NOMO-1 (cell line): ENCODE measurements around the gene GBP1.
"Not testable (repeated sequence)": the region's sequence is repeated elsewhere in the genome, so short reads cannot be mapped to it uniquely, and the experiment has no call there.

ENCODE experiments used
- DNase-seq, 2 experiments: peaks; one replicate each; lab custom pipeline; 2025; ENCODE audit not compliant: unreplicated experiment in 2 of 2; lab: John Stamatoyannopoulos, UW

GBP1 gene, protein sequence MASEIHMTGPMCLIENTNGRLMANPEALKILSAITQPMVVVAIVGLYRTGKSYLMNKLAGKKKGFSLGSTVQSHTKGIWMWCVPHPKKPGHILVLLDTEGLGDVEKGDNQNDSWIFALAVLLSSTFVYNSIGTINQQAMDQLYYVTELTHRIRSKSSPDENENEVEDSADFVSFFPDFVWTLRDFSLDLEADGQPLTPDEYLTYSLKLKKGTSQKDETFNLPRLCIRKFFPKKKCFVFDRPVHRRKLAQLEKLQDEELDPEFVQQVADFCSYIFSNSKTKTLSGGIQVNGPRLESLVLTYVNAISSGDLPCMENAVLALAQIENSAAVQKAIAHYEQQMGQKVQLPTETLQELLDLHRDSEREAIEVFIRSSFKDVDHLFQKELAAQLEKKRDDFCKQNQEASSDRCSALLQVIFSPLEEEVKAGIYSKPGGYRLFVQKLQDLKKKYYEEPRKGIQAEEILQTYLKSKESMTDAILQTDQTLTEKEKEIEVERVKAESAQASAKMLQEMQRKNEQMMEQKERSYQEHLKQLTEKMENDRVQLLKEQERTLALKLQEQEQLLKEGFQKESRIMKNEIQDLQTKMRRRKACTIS

GRCh38 chr1:89065079-89065868 lies at the start of gene GBP1:
TSS of gene GBP1 (minus strand) at chr1:89065208. CDS start at chr1:89063234, 1,974 bp downstream.
- peak in 1 of 2 experiments; percentile 56 for DNase-seq

- DNase-seq, result no peak
These were observed 49.7 kb upstream of the GBP1 start for GRCh38 chr1:89114662-89115061.

DNA sequence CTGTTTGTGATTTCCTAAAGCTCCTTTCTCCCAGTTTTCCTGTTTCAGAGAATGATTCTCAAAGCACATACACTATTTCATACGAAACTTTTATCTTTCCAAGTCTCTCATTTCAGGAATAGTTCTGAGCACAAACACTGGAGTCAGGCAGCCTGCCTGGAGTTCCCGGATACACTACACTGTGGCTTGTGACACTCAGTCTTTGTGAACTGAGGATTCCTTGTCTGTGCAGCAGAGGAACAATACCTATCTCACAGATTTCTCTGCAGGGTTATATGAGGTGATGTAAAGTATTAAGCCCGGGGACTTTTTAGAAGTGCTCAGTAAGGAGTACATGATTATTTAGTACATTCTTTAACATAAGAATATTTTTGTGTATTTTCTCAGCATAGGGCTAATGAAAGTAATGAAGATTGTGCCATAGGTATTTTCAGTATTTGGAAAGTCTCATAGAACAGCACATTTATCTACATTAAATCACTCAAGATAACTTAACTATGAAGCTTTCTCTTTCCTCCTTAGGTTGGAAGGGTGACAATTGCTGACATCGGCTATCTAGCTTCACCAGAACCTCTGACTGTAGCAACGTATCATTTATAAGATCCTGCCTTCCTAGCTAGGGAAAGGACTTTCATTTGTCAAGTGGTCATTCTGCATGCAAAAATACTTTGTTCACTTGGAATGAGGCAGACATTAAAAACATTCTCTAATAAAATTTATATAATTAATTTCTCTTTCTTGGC lies 48.0 kb upstream of the GBP1 start:
- no peak for DNase-seq

DNA sequence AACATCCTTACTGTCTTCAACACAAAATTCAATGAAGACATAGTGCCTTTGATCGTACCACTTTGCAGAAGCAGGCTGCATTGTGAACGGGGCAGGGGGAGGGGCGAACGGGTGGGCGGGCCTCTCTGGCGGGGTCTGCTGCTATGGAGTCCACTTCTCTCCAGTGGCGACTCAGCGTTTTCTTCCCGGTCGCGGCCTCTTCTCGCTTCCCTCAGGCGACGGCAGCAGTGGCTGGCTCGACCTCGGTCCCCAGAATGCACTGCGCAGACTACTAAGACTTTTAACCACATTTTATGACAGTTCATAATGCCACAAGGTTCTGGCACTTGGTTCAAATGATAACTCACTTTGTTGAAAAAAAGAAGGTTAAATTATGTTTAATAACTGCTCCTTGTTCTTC lies 39.7 kb upstream of the GBP1 start:
- DNase-seq, result no peak

DNA sequence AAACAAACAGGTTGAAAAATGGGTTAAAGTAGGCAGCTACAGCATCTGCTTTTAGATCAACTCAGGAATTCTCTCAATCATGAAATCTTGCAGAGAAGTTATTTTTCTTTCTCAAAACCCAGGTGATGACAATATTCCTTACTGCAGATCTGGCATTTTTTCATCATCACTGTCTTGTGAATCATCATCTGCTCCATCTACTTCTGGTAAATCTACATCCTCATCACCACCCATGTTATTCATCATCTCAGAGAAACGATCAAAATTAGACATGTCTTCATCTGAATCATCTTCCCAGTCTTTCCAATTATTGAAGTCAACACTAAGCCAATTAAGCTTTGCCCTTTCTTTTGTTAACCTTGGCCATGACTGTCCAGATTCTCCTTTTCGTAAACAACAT lies 39.1 kb upstream of the GBP1 start:
- no peak for DNase-seq

DNA sequence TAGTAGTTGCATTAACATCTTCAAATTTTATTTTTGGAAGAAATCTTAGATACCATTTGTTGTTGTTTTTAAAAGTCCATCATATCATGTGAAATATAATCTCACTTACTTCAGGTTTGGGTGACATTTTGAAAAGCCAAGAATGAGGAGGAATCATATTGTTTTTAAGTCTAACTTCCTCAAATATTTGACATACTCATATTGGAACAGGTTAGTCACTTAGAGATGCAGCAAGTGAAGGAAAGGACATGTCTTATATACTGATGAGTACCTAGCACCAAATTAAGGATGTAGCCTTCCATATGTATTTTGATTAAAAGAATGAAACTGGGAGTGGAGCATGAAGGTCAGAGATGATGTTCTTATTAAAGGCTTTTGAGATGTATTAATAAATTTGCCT lies 37.0 kb upstream of the GBP1 start:
- DNase-seq, result peak in 1 of 2 experiments; percentile 3

DNA sequence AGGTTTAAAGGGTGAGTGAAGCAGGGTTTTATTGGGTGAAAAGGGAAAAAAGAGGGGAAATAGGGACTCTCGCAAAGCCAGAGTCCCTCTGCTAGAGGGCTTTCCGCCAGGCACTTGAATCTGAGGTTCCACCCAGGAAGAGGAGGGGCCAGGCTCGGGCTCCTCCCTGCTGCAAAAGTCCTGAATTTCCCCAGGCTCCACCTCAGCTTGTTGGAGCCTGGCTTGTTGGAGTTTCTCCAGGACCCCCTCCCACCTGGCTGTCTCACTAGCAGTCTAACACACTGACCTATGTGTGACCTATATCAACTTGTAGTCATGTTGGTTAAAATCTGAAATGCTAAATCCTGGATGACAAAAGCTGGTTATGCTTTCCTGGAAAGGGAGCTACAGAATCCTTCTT lies 35.4 kb upstream of the GBP1 start:
- DNase-seq, result no peak

DNA sequence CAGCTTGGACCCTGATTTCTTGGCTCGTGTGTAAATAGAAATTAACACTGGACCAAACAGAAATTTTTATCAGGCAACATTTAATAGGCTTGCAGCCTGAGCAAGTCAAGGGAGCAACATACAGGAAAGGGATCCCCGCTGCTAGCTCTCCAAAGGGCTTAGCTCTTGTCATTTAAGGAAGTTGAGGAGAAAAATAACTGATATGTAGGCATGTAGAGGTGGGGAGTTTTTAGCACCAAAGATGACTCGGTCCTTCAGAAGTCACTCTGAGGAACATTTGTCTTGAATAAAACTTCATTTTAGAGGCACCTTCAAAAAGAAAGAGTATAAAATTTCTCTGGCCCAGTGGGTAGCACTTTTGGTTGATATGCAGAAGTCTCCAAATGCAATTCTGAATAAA lies 33.8 kb upstream of the GBP1 start:
- DNase-seq, result no peak

- DNase-seq, result no peak
These were observed 30.7 kb upstream of the GBP1 start for GRCh38 chr1:89095737-89096136.

- DNase-seq, result no peak
These were observed 25.0 kb upstream of the GBP1 start for GRCh38 chr1:89089962-89090361.

DNA sequence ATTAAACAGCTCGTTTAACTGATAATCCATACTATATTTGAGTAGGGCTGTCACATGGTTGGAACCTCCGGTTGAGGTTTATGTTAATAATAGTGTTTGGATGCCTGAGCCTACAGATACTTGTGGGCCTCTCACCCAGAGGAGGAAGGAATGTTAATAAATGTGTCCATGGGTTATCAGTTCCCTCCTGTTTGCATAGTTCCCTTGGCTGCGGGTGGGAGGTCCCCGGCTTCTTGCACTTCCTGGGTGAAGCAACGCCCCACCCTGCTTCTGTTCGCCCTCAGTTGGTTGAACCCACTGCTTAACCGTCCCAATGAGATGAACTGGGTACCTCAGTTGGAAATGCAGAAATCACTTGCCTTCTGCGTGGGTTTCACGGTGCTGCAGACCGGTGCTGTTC lies 23.6 kb upstream of the GBP1 start:
- no peak for DNase-seq

- no peak for DNase-seq
These were observed 22.2 kb upstream of the GBP1 start for GRCh38 chr1:89087241-89087640.

DNA sequence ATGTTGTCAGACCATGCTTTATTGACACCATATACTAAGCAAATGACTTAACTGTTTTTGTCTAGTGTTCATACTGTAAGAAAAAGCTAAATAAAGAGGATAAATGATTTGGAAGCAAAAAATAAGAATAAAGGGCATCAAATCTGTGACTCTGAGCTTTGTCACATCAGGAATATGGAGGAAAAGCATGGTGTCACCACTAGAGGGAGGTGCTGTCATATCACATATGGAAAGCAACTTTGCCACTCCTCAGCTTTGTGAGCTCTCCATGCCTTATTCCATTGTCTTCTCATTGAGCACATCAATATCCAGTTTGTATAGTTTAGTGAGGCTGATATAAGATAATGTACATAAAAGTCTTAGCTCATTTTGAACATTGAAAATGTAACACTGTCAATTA lies 20.8 kb upstream of the GBP1 start:
- DNase-seq, result peak in 1 of 2 experiments; percentile 80

DNA sequence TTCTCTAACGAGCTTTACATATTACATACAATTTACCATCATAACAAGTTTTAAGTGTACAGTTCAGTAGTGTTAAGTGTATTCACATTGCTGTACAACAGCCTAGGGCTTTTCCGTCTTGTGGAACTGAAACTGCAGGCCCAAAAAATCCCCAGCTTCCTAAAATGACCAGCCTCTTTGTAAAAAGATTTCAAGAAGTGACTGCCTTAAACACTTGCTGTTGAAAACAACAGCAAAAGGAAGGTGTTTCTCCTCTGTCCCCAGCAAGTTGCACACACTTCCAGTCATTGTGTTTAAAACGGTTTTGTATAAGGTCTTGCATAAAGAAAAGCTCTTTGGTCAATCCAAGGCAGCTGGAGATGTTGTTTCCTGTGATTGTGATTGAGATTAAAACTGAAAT lies 16.0 kb upstream of the GBP1 start:
- peak; percentile 52 to 73 for DNase-seq

GRCh38 chr1:89080068-89080467 lies 15.1 kb upstream of the GBP1 start:
- not testable (repeated sequence) for DNase-seq

GRCh38 chr1:89072466-89073065 lies 7.6 kb upstream of the GBP1 start:
- DNase-seq, result not testable (repeated sequence)

- no peak for DNase-seq
These were observed 5.5 kb upstream of the GBP1 start for GRCh38 chr1:89070509-89070908.

- peak in 1 of 2 experiments; percentile 27 for DNase-seq
These were observed 4.9 kb upstream of the GBP1 start for GRCh38 chr1:89069951-89070350.

GRCh38 chr1:89068291-89068690 lies 3.3 kb upstream of the GBP1 start:
- no peak for DNase-seq

- DNase-seq, result no peak
These were observed 376 bp downstream of the GBP1 start for GRCh38 chr1:89064632-89065031.
